ENCODE data around the gene LUM.

The LUM gene

DNA sequence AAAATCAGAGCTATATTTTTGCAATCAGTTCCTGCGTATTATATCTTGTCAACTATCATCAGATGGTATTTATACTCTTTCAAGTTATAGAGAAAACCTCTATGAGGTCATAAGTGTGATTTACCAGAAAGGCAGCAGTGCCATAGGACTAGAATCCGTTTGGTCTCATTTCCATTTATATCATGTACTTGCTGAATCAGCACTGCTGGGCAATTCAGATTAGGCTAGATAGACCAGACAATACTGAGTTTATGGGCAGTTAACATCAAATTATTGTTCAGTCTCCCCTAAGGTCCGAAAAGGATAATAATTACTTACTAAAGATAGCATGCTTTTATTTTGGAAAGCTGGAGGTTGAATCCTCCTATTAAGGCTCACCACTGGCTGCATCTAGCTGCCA, 46.7 kb downstream of the LUM start:
- H3K36me3 ChIP-seq = no peaks in the 10 kb centered on the region
- TF ChIP-seq, protein P1, sequence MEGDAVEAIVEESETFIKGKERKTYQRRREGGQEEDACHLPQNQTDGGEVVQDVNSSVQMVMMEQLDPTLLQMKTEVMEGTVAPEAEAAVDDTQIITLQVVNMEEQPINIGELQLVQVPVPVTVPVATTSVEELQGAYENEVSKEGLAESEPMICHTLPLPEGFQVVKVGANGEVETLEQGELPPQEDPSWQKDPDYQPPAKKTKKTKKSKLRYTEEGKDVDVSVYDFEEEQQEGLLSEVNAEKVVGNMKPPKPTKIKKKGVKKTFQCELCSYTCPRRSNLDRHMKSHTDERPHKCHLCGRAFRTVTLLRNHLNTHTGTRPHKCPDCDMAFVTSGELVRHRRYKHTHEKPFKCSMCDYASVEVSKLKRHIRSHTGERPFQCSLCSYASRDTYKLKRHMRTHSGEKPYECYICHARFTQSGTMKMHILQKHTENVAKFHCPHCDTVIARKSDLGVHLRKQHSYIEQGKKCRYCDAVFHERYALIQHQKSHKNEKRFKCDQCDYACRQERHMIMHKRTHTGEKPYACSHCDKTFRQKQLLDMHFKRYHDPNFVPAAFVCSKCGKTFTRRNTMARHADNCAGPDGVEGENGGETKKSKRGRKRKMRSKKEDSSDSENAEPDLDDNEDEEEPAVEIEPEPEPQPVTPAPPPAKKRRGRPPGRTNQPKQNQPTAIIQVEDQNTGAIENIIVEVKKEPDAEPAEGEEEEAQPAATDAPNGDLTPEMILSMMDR (IDR thresholded peaks at IDR 0.05; ENCODE audit: low read depth, low read length) = no peak
- H3K4me3 ChIP-seq (ENCODE audit: low read depth, low read length) = no peak overlapping the region
- no peaks in the 10 kb centered on the region for H3K27me3 ChIP-seq
- no peaks in the 10 kb centered on the region for H3K4me1 ChIP-seq
- H3K9me3 ChIP-seq = no peaks in the 10 kb centered on the region
- DNase-seq = no peak

DNA sequence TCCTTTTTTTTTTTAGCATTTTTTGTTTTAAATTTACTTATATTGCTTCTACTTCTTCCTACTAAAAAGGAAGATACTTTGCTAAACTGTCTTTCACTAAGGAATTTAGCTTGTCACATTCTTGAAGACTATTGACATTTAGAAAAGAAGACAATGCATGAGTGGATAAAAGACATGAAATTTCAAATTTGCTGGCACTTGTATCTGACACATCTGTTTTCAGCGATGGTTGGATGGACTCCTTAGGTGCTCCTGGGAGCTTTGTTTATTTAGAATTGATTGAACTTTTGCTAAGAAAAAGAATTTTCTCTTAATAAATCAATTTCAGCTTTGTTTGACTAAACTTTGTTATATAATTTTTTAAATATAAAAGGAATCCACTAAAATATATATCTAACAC, 50.2 kb downstream of the LUM start:
- Histone ChIP-seq H3K9me3 (no peaks in the 10 kb centered on the region), H3K4me3 (ENCODE audit: low read depth, low read length) (no peak overlapping the region), H3K36me3 (no peaks in the 10 kb centered on the region), H3K4me1 (no peaks in the 10 kb centered on the region), H3K27me3 (no peaks in the 10 kb centered on the region)
- TF ChIP-seq, protein P1 (IDR thresholded peaks at IDR 0.05; ENCODE audit: low read depth, low read length) = no peak
- DNase-seq = no peak

- TF ChIP-seq, protein P1 (IDR thresholded peaks at IDR 0.05; ENCODE audit: low read depth, low read length) = no peak
- Histone ChIP-seq H3K4me3 (ENCODE audit: low read depth, low read length) (no peak overlapping the region), H3K36me3 (no peaks in the 10 kb centered on the region), H3K4me1 (no peaks in the 10 kb centered on the region), H3K27me3 (no peaks in the 10 kb centered on the region), H3K9me3 (no peaks in the 10 kb centered on the region)
- no peak for DNase-seq
Observed at GRCh38 chr12:91059211-91059610, 52.1 kb downstream of the LUM start.

DNA sequence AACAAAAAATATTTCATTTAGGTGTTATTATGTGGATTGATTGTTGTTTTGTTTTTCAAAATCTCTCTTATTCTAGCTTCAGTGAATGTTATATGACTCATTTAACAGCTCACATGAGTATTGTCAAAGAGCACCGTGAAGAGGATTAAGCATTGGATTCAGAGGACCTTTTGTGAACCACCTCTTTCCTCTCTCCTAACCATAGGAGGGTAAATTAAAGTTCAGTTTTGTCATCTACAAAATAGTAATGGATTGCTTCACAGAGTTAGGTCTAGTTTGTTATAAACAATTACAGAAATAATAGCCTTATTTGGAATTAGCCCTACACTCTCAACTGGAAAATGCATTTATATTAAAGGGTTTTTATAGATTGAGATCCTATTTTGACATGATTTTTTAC, 52.5 kb downstream of the LUM start:
- no peak for DNase-seq
- no peak overlapping the region for H3K4me3 ChIP-seq (ENCODE audit: low read depth, low read length)
- no peaks in the 10 kb centered on the region for H3K27me3 ChIP-seq
- H3K9me3 ChIP-seq = no peaks in the 10 kb centered on the region
- no peaks in the 10 kb centered on the region for H3K36me3 ChIP-seq
- TF ChIP-seq, protein P1 (IDR thresholded peaks at IDR 0.05; ENCODE audit: low read depth, low read length) = no peak
- no peaks in the 10 kb centered on the region for H3K4me1 ChIP-seq

- DNase-seq = no peak
- H3K36me3 ChIP-seq = no peaks in the 10 kb centered on the region
- TF ChIP-seq, protein P1 (IDR thresholded peaks at IDR 0.05; ENCODE audit: low read depth, low read length) = no peak
- no peaks in the 10 kb centered on the region for H3K9me3 ChIP-seq
- H3K4me3 ChIP-seq (ENCODE audit: low read depth, low read length) = no peak within 1 kb of the TSS
- H3K4me1 ChIP-seq = no peaks in the 10 kb centered on the region
- H3K27me3 ChIP-seq = no peaks in the 10 kb centered on the region
Observed at GRCh38 chr12:91057368-91058165, 53.7 kb downstream of the LUM start, which contains the start of gene KERA. TSS of gene KERA (minus strand) at chr12:91058024. CDS start at chr12:91056281, 1,743 bp downstream.

GRCh38 chr12:91056488-91056887, 54.8 kb downstream of the LUM start:
- no peaks in the 10 kb centered on the region for H3K4me1 ChIP-seq
- DNase-seq = no peak
- no peaks in the 10 kb centered on the region for H3K9me3 ChIP-seq
- TF ChIP-seq, protein P1 (IDR thresholded peaks at IDR 0.05; ENCODE audit: low read depth, low read length) = no peak
- H3K27me3 ChIP-seq = no peaks in the 10 kb centered on the region
- H3K36me3 ChIP-seq = no peaks in the 10 kb centered on the region
- H3K4me3 ChIP-seq (ENCODE audit: low read depth, low read length) = no peak overlapping the region
